ENCODE results near the gene OSCP1.

OSCP1 gene

DNA sequence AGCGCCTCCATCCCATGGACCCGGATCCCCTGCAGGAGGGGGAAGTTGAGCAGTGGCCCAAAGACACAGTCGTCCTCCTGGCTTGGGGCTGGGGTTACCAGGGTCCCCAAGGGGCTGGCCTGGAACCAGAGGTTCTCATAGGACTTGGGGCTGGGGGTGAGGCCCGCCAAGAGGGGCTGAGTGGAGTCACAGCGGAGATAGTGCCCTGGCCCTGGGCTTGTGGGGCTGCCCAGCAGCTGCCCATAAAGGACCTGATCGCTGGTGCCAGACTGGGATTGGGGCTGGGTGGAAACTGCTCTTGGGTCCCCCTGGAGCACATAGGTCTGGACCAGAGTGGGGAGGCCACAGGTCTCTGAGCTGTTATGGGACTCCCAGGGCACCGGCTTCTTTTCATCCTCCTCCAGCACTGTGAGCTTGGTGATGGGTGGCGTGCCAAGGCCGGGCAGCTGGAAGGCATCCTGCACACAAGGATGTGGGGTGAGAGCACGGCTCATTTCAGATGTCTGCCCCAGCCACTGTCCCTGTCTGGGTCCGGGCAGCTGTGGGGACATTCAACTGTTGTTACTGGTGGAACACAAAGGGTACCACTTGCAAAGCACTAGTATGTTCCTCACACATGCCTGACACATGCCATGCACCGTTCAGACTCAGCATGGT is 16.2 kb upstream of the OSCP1 start:
- TF ChIP-seq POLR2A (IDR thresholded peaks at IDR 0.05; ENCODE audit: low read depth, low read length), result no peak
- DNase-seq (ENCODE audit: insufficient read length, low spot score) (no peak), FAIRE-seq (no peak)

DNA sequence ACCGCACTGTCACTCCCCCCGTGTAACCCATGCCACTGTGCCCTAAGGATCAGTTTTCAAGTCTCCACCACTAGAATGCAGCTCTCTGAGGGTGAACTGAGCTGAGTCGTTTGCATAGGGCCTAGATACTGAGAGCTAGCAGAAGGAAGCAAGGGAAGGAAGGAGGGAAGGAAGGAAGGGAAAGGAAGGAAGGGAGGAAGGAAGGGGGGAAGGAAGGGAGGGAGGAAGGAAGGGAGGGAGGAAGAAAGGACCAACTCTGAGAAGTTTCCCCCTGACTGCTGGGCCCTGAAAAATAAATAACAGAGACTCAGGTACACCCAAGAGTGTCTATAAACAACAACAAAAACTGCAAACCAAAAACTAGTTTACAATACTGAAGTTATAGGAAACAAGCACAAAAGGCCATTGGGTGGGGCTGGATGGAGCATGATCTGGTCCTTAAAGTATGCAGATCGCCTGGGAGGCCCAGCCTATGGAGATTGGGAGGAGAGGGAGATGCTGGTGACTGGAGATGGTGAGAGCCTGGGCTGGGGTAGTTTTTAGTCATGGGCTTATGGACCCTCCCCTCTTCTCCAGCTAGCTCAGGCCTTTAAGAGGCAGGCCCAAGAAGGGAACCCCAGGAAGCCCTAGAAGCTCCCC is 15.6 kb upstream of the OSCP1 start:
- peak; percentile 37 for DNase-seq (ENCODE audit: insufficient read length, low spot score)
- no peak for TF ChIP-seq POLR2A (IDR thresholded peaks at IDR 0.05; ENCODE audit: low read depth, low read length)
- FAIRE-seq, result no peak

DNA sequence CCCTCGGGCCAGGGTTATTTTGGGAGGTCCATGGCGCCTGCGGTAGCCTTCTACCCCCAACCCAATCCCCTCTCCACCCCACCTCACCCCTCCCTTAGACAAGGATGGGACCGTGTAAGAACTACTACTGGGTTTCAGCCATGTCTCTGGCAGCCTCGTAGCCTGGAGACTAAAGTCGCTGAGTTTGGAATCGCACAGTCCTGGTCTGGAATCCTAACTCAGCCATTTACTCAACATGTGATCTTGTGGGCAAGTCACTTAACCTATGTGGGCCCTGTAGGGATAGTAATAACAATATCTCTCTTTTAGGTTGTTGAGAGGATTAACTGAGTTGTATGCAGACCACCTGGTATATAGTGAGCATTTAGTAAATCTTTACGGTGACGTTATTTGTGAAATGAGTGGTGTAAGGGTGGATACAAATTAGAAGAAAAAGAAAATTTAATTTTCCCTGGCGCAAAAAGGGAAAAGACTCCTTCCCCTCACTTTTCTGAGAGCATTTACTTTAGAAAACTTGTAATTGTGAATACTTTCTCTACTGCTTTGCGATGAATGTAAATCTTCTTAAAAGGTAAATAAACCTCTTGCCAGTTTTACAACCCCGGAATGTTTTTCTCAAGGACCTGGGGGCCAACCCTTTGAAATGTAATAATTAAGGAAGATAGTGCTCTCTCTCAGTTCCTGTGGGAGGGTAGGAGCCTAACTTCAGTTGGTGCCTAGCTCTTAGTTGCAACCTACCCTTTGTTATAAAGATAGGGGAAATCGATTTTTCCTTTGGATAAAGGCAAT is 14.5 kb upstream of the OSCP1 start:
- TF ChIP-seq POLR2A (IDR thresholded peaks at IDR 0.05; ENCODE audit: low read depth, low read length), result no peak
- FAIRE-seq (no peak), DNase-seq (ENCODE audit: insufficient read length, low spot score) (peak; percentile 32)

DNA sequence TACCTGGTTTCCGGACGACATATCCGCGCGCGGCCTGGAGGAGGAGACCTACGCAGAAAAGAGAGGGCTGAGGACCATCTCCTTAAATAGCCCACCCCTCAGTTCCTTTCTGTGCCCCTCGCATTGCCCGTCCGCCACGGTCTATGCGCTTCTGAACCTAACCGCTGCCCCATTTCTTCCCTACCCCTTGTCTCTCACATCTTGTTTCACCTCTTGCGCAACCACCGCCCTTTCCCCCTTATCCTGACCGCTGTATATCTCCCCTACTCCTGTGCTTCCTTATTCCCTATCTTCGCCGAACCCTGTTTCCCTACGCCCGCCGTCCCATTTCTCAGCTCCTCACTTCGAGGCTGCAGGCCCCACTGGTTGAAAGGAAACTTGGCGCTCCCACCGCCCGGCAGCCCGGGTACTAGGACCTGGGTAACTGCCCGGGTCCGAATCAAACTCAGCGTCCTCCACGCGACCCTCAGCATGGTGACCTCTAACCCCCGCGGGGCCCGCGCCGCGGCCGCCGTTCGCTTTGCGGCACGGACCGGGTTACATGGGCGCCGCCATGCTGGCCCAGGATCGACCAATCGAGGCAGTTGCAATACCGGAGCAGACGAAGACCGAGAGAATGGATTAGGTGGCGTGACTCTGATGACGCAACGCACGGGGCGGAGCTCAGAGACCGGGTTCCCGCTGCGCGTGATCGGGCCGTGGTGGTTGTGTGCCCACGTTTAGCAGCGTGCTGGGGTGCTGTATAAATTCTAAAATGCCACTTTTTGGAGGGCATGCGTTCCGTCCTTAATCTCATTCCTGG is 13.8 kb upstream of the OSCP1 start, which contains the start of gene MRPS15:
TSS of gene MRPS15 (minus strand) at position 582 of the 802 bp plus-strand sequence. CDS start at position 473, 109 bp downstream.
- DNase-seq (ENCODE audit: insufficient read length, low spot score) (peak; percentile 75), FAIRE-seq (peak; percentile 61)
- peak; percentile 84 for TF ChIP-seq POLR2A (IDR thresholded peaks at IDR 0.05; ENCODE audit: low read depth, low read length)

DNA sequence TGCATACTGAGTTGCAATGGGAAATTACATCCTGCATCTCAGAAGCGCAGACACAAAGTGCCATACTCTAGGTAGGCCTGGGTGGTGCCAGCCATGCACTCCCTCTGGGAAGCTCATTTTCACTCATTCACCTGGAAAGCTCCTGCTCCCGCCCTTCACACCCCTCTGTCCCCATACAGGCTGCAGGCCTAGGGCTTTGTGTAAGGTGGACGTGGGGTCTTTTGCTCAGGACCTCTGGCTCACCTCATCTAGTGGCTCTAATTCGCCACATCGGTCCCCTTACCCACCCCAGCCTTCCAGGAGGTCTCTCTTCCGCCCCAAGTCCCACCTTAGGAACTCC is 13.2 kb upstream of the OSCP1 start:
- no peak for TF ChIP-seq POLR2A (IDR thresholded peaks at IDR 0.05; ENCODE audit: low read depth, low read length)
- FAIRE-seq (no peak), DNase-seq (ENCODE audit: insufficient read length, low spot score) (no peak)

DNA sequence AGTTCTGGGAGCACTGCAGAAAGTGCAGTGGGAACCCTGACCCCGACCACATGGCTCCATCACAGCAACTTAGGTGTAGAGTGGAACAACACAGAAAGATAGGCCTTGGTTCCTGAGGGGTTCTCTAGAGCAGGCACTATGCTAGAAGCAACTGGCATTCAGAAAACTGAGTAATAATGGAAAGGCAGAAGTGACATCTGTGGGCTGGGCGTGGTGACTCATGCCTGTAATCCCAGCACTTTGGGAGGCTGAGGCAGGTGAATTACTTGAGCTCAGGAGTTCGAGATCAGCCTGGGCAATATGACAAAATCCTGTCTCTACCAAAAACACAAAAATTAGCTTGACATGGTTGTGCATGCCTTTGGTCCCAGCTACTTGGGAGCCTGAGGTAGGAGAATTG is 8.7 kb upstream of the OSCP1 start:
- FAIRE-seq, result no peak
- no peak for TF ChIP-seq POLR2A (IDR thresholded peaks at IDR 0.05; ENCODE audit: low read depth, low read length)

DNA sequence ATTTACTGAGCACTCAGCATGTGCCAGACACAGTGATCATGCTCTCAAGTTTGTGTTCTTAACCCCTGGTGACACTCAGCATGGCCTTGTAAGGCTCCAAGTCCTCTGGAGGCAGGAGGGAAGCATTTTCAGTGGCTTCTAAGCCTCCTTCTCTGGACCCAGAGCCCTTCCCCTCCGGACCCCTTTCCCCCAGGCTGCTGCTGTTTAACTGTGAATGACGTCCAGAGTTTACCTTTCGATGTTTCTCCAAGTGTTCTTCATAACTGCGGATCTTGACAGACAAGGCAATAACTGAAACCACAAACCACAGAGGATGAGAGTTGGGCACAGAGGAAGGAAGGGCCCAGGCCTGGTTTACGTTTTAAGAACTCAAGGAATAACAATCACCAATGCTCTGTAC is 7.4 kb upstream of the OSCP1 start:
- FAIRE-seq (no peak), DNase-seq (ENCODE audit: insufficient read length, low spot score) (no peak)
- TF ChIP-seq POLR2A (IDR thresholded peaks at IDR 0.05; ENCODE audit: low read depth, low read length), result no peak

More for the DNA sequence above, 8.7 kb upstream of the OSCP1 start:
- DNase-seq (ENCODE audit: insufficient read length, low spot score), result no peak

DNA sequence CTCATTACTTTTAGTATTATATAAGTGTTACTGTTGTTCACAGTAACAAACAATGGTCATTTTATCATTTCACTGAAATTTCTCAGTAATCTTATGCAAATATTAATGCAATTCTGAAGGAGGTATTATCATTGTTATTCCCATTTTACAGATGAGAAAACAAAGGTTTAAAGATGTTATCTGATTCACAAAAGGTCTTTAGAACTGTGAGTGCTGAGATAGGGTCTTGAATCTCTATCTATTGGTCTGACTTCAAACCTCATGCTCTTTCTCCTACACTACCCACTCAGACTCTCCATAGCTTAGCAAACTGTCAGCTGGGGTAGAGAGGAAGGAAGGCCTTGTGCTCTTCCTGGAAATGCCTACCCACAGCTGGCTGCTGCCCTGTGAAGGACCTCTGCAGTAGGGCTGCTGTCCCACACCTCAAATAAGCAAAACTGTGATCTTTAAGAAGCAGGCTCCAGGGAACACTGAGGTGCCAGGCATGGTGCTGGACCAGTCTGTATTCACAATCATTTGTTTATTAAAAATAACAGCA is 6.2 kb upstream of the OSCP1 start:
- no peak for TF ChIP-seq POLR2A (IDR thresholded peaks at IDR 0.05; ENCODE audit: low read depth, low read length)
- DNase-seq (ENCODE audit: insufficient read length, low spot score) (no peak), FAIRE-seq (no peak)

DNA sequence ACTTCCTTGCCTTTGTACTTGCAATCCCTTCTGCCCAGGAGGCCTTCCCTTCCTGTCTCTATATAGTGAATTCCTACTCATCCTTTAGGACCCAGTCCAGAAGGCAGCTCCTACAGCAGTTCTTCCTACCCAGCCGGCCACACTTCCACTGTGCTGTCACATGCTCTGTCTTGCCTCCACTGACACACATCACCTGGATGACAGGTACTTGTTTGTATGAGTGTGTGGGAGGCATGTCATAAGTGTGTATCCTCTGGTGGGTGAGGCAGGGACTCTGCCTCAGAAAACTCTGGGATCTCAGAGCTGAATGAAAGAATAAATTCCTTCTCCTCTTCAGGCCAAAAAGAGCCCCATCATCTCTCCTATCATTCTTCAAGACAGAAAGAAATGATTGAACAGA is 5.1 kb upstream of the OSCP1 start:
- TF ChIP-seq POLR2A (IDR thresholded peaks at IDR 0.05; ENCODE audit: low read depth, low read length), result no peak
- FAIRE-seq, result no peak
- DNase-seq (ENCODE audit: insufficient read length, low spot score), result no peak

DNA sequence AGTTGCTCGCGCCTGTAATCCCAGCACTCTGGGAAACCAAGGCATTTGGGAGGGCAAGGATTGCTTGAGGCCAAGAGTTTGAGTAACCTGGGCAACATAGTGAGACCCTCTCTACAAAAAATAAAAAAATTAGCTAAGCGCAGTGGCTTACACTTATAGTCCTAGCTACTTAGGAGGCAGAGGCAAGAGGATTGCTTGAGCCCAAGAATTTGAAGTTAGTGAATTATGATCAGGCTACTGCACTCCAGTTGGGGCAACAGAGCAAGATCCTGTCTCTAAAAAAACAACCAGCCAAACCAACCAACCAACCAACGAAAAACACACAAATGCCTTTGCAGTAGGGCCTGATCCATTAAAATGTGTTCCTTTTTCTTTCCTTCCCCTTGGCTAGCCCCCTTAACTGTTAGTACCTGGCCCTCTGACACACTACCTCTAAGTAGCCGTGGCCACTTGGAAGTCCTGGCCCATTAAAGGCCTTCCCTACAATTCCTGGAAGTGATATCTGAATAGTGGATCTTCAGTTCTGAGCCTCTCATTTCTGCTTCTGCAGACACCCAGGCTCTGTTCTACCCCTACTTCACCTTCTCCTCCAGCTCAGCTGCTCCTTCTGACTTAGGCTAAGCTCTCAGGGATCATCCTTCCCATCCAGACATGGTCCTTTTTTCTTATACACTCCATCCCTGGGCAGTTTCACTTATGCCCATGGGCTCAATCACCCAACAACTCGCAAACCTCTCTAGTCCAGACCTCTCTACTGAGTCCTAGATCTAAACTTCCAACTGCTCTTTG is 3.5 kb upstream of the OSCP1 start:
- no peak for FAIRE-seq
- no peak for DNase-seq (ENCODE audit: insufficient read length, low spot score)
- no peak for TF ChIP-seq POLR2A (IDR thresholded peaks at IDR 0.05; ENCODE audit: low read depth, low read length)

DNA sequence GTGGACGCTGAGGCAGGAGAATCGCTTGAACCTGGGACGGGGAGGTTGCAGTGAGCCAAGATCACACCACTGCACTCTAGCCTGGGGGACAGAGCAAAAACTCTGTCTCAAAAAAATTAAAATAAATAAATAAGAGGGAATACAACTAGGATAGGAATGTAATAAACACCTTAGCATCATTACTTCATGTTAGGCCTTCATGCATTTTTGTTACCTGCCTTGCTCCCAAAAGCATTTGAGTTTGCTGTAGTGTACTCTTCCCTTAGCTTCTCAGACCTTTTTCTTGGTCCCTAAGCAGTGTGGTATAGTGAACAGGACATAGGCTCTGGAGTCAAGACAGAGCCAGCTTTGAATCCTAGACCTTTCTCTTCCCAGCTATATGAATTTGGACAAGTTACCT is 2.8 kb upstream of the OSCP1 start:
- DNase-seq (ENCODE audit: insufficient read length, low spot score) (no peak), FAIRE-seq (no peak)
- TF ChIP-seq POLR2A (IDR thresholded peaks at IDR 0.05; ENCODE audit: low read depth, low read length), result no peak

DNA sequence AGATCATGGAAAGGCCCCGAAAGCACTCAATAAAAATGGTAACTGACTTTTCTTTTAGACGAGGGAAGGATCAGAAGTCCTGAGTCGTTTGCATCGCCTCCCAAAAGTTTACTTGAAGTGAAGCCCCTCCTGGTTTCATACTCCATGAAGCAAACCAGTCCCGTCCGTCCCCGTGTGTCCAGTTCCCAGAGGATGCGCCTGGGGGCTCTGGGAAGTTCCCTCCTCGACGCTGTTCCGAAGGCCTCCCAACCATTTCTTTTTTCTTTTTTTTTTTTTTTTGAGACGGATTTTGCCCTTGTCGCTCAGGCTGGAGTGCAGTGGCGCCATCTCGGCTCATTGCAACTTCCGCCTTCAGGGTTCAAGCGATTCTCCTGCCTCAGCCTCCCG is 661 bp upstream of the OSCP1 start:
- DNase-seq (ENCODE audit: insufficient read length, low spot score) (no peak), FAIRE-seq (no peak)
- no peak for TF ChIP-seq POLR2A (IDR thresholded peaks at IDR 0.05; ENCODE audit: low read depth, low read length)

DNA sequence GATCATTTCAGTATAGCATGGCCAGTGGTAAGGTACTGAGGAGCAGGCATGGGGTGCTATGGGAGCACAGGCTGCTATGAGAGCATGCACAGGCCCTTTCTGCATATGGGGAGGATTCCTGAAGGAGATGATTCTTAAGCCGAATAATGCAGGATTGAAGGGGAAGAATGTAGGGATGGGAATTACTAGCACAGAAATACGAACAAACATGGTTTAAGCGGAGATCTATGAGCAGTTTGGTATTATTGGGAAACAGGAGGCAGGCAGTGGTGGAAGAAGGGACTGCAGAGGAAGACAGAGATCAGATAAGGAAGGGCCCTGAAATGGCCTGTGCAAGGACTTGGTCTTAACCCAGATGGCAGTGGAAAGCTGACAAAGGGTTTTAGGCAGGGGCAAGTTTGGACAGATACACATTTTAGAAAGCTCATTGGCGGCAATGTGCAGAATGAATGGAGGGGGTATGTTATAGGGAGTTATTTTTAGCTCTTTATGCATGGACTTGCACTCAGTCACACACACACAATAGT is 1.7 kb downstream of the OSCP1 start:
- FAIRE-seq, result no peak
- TF ChIP-seq POLR2A (IDR thresholded peaks at IDR 0.05; ENCODE audit: low read depth, low read length), result no peak
- DNase-seq (ENCODE audit: insufficient read length, low spot score), result no peak
